Astrocyte (in vitro differentiated cells and primary cell): ENCODE measurements around the gene SHROOM2. TPM values are rescaled to one million over a fixed set of nuclear protein-coding genes. Genes with fewer than 3 reads are reported as not detected.

Experiments used
- DNase-seq: peaks from one replicate; pipeline ENCODE4 v3.0.0-alpha.2; 2010; ENCODE audit warnings: low read depth
- FAIRE-seq: peaks from 2 replicates; lab custom pipeline; 2011; peaks lifted over from hg19 to GRCh38; lab: Jason Lieb, UNC
- H2AFZ ChIP-seq: 2 replicates; pipeline ENCODE4 v1.6.0; 2012; ENCODE audit warnings: low read depth, low read length, inconsistent platforms
- H3K27ac ChIP-seq: 2 replicates; pipeline ENCODE4 v1.5.1; 2011; ENCODE audit warnings: low read depth, low read length, inconsistent platforms
- H3K27me3 ChIP-seq: 2 replicates; pipeline ENCODE4 v1.6.0; 2011; ENCODE audit warnings: low read length, inconsistent platforms; ENCODE audit not compliant: insufficient read depth
- H3K36me3 ChIP-seq: 2 replicates; pipeline ENCODE4 v1.5.1; 2011; ENCODE audit warnings: low read length, inconsistent platforms; ENCODE audit not compliant: insufficient read depth
- H3K4me1 ChIP-seq: 2 replicates; pipeline ENCODE4 v1.5.1; 2011; ENCODE audit warnings: low read length, inconsistent platforms; ENCODE audit not compliant: insufficient read depth
- H3K4me2 ChIP-seq: 2 replicates; pipeline ENCODE4 v1.6.0; 2012; ENCODE audit warnings: low read length, inconsistent platforms
- H3K4me3 ChIP-seq: 2 replicates; pipeline ENCODE4 v1.5.1; 2011; ENCODE audit warnings: low read depth, mild to moderate bottlenecking, low read length, inconsistent platforms; ENCODE audit not compliant: insufficient read depth
- H3K79me2 ChIP-seq: 2 replicates; pipeline ENCODE4 v1.6.0; 2012; ENCODE audit warnings: mild to moderate bottlenecking, low read length, inconsistent platforms; ENCODE audit not compliant: insufficient read depth
- H3K9ac ChIP-seq: 2 replicates; pipeline ENCODE4 v1.6.0; 2012; ENCODE audit warnings: mild to moderate bottlenecking, low read length, inconsistent platforms
- H3K9me3 ChIP-seq: 2 replicates; pipeline ENCODE4 v1.5.1; 2012; ENCODE audit warnings: low read depth, mild to moderate bottlenecking, low read length, inconsistent platforms; ENCODE audit not compliant: insufficient read depth
- H4K20me1 ChIP-seq: 2 replicates; pipeline ENCODE4 v1.6.0; 2012; ENCODE audit warnings: low read length, inconsistent platforms; ENCODE audit not compliant: insufficient read depth
- H3K27ac Mint-ChIP-seq: one replicate; pipeline ENCODE4 v1.8.0; 2021; ENCODE audit warnings: mild to moderate bottlenecking, mixed read lengths; ENCODE audit not compliant: unreplicated experiment
- H3K27me3 Mint-ChIP-seq: one replicate; pipeline ENCODE4 v1.8.0; 2021; ENCODE audit warnings: low read depth, mixed read lengths; ENCODE audit not compliant: unreplicated experiment
- H3K36me3 Mint-ChIP-seq: one replicate; pipeline ENCODE4 v1.8.0; 2021; ENCODE audit warnings: low read depth, mixed read lengths; ENCODE audit not compliant: unreplicated experiment
- H3K4me1 Mint-ChIP-seq: one replicate; pipeline ENCODE4 v1.8.0; 2021; ENCODE audit warnings: low read depth, mixed read lengths; ENCODE audit not compliant: unreplicated experiment
- H3K4me3 Mint-ChIP-seq: one replicate; pipeline ENCODE4 v1.8.0; 2021; ENCODE audit warnings: mild to moderate bottlenecking, moderate library complexity, mixed read lengths; ENCODE audit not compliant: unreplicated experiment
- H3K9me3 Mint-ChIP-seq: one replicate; pipeline ENCODE4 v1.8.0; 2021; ENCODE audit warnings: mild to moderate bottlenecking, mixed read lengths; ENCODE audit not compliant: unreplicated experiment
- CTCF ChIP-seq: IDR thresholded peaks from 2 replicates; pipeline ENCODE4 v1.5.1; 2011; ENCODE audit warnings: low read depth, mild to moderate bottlenecking, inconsistent platforms, low read length, moderate library complexity; ENCODE audit not compliant: insufficient read depth
- EZH2 ChIP-seq: IDR thresholded peaks from 2 replicates; pipeline ENCODE4 v1.6.1; 2012; ENCODE audit warnings: mild to moderate bottlenecking, low read length, inconsistent platforms; ENCODE audit not compliant: insufficient read depth
- total RNA-seq: library from RNA; stranded (reverse); gene quantifications from 2 replicates; pipeline ENCODE4 v1.2.1, GENCODE V29; 2021

Gene SHROOM2
- total RNA-seq, 1 donor from 2014 or later: 15.9 TPM

GRCh38 chrX:9947131-9947794 lies 161.0 kb downstream of the SHROOM2 start:
- Histone ChIP-seq H3K9me3 (no peaks in the 10 kb centered on the region), H3K4me2 (no peak overlapping the region), H3K4me3 (no peak overlapping the region), H3K27ac (no peak overlapping the region), H3K9ac (no peak overlapping the region), H3K79me2 (no peaks in the 10 kb centered on the region), H3K27me3 (no peaks in the 10 kb centered on the region), H3K4me1 (no peaks in the 10 kb centered on the region), H2AFZ (no peak overlapping the region), H3K36me3 (peaks cover 4% of the 10 kb centered on the region), H4K20me1 (no peaks in the 10 kb centered on the region)
- no peak overlapping the region for H3K27ac Mint-ChIP-seq
- H3K36me3 Mint-ChIP-seq: peaks cover 15% of the 10 kb centered on the region
- TF ChIP-seq CTCF: no peak
- TF ChIP-seq EZH2: no peak
- H3K4me3 Mint-ChIP-seq: no peak overlapping the region
- H3K9me3 Mint-ChIP-seq: peaks cover under 1% of the 10 kb centered on the region
- DNase-seq (no peak), FAIRE-seq (peak; percentile 71)
- no peaks in the 10 kb centered on the region for H3K4me1 Mint-ChIP-seq
- H3K27me3 Mint-ChIP-seq: no peaks in the 10 kb centered on the region

GRCh38 chrX:9948406-9948805 lies 162.2 kb downstream of the SHROOM2 start:
- Mint-ChIP-seq H3K27me3 (no peaks in the 10 kb centered on the region), H3K36me3 (peaks cover 11% of the 10 kb centered on the region), H3K4me3 (no peak overlapping the region), H3K4me1 (no peaks in the 10 kb centered on the region), H3K27ac (no peak overlapping the region), H3K9me3 (peaks cover 4% of the 10 kb centered on the region)
- Histone ChIP-seq H2AFZ (no peak overlapping the region), H4K20me1 (no peaks in the 10 kb centered on the region), H3K9ac (no peak overlapping the region), H3K4me1 (no peaks in the 10 kb centered on the region), H3K36me3 (peaks cover 4% of the 10 kb centered on the region), H3K27ac (no peak overlapping the region), H3K79me2 (no peaks in the 10 kb centered on the region), H3K9me3 (no peaks in the 10 kb centered on the region), H3K4me3 (no peak overlapping the region), H3K27me3 (no peaks in the 10 kb centered on the region), H3K4me2 (peak overlapping the region; percentile 36)
- TF ChIP-seq CTCF: no peak
- TF ChIP-seq EZH2: no peak
- no peak for FAIRE-seq
- peak; percentile 47 for DNase-seq

GRCh38 chrX:9952300-9952699 lies 166.1 kb downstream of the SHROOM2 start:
- Histone ChIP-seq H4K20me1 (no peaks in the 10 kb centered on the region), H3K9me3 (no peaks in the 10 kb centered on the region), H3K36me3 (peaks cover 4% of the 10 kb centered on the region), H3K79me2 (no peaks in the 10 kb centered on the region), H3K9ac (no peak overlapping the region), H3K4me2 (no peak overlapping the region), H3K4me3 (no peak overlapping the region), H3K27ac (no peak overlapping the region), H3K4me1 (no peaks in the 10 kb centered on the region), H3K27me3 (no peaks in the 10 kb centered on the region), H2AFZ (no peak overlapping the region)
- peaks cover 6% of the 10 kb centered on the region for H3K9me3 Mint-ChIP-seq
- no peaks in the 10 kb centered on the region for H3K4me1 Mint-ChIP-seq
- H3K4me3 Mint-ChIP-seq: no peak overlapping the region
- H3K36me3 Mint-ChIP-seq: peaks cover 10% of the 10 kb centered on the region
- H3K27ac Mint-ChIP-seq: no peak overlapping the region
- peak; percentile 17 for FAIRE-seq
- no peak for TF ChIP-seq CTCF
- no peak for DNase-seq
- no peaks in the 10 kb centered on the region for H3K27me3 Mint-ChIP-seq
